HUDEP-2 (cell line): Measurements from ENCODE around the gene HIC1.
A peak's percentile ranks its signal among the peaks of the same experiment; 100 is the strongest.

ENCODE experiments used
- DNase-seq, 76 experiments: peaks; one replicate each; lab custom pipeline; 2025; ENCODE audit not compliant: unreplicated experiment in 76 of 76; lab: John Stamatoyannopoulos, UW

Gene HIC1

GRCh38 chr17:2042933-2043332 lies 12.0 kb upstream of the HIC1 start:
- DNase-seq: no peak

DNA sequence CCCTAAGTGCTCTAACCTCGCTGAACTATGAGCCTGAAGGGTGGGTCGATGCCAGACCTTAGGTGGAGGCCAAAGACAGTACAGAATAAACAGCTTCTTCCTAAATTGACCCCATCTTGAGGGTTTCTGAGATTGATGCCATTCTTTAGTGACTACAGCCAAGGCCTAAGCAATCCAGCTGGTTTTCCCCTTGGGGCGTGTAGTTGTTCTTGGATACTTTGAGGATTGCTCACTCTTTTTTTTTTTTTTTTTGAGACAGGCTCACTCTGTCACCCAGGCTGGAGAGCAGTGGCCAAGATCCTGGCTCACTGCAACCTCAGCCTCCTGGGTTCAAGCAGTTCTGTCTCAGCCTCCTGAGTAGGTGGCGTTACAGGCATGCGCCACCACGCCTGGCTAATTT lies 11.1 kb upstream of the HIC1 start:
- no peak for DNase-seq

- DNase-seq: no peak
These were observed 10.5 kb upstream of the HIC1 start for GRCh38 chr17:2044263-2044894.

DNA sequence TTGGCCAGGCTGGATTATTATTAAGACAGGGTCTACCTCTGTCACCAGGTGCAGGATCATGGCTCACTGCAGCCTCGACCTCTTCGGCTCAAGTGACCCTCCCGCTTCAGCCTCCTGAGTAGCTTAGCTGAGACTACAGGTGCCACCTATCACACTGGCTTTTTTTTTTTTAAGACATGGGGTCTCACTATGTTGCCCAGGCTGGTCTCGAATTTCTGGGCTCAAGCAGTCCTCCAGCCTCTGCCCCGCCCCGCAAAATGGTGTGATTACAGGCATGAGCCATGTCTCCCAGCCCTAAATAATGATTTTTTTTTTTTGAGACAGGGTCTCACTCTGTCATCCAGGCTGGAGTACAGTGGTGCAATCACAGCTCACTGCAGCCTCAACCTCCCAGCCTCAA lies 7.3 kb upstream of the HIC1 start:
- DNase-seq: no peak

- DNase-seq: peak in 1 of 76 experiments; percentile 27
These were observed 6.1 kb upstream of the HIC1 start for GRCh38 chr17:2048805-2049204.

DNA sequence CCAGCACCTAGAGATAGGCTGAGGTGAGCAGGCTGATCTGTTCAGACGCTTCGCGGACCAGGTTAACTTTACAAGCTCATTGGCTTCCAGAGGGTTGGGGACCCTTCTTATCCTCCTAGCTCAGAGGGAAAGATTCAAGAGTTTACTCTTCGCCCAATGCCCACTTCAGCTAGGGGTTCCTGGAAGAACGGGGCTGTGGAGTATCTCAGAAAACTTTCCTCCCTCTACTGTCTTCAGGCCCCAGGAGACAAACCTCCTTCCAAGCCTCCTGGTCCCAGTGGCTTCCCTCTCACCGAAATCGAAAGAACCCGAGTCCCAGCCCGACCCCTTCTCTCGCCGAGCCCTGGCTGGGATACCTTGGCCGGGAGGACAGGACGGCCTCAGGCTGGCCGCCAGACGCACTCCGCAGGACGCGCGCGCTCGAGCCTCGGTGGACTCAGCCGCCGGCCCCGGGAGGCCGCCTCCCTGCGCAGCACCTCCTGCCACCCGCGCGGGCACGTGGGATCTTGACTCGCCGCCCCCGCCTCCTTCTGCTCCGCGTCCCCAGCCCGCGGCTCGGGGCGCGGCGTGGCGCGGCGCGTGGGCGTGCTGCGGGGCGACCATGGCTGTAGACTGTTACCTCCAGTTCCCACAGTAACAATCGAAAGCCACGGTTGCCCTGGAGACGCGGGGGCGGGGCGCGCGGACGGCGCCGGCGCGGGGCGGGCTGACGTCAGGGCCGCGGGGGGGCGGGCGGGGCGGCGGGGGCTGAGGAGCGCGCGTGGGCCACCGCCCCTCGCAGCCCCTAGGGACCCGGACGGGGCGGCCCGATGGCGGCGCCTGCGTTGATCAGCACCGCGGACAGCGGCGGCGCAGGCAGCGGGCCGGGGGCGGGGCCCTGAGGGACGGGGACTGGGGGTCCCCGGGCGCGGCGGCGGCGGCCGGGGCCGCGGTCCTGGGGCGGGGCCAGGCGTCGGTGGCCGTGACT lies 5.3 kb upstream of the HIC1 start:
- DNase-seq: peak in 71 of 76 experiments; percentile 30 to 90 (median 76)

GRCh38 chr17:2050300-2051060 lies 4.4 kb upstream of the HIC1 start:
- DNase-seq: peak in 60 of 76 experiments; percentile 22 to 75 (median 58)

- DNase-seq: no peak
These were observed 3.6 kb upstream of the HIC1 start for GRCh38 chr17:2051061-2051932.

- DNase-seq: peak in 1 of 76 experiments; percentile 19
These were observed 2.9 kb upstream of the HIC1 start for GRCh38 chr17:2051933-2052559.

- DNase-seq: peak in 54 of 76 experiments; percentile 11 to 72 (median 45)
These were observed 1.3 kb upstream of the HIC1 start for GRCh38 chr17:2053380-2054261.

GRCh38 chr17:2054262-2054511 lies 716 bp upstream of the HIC1 start:
- no peak for DNase-seq

DNA sequence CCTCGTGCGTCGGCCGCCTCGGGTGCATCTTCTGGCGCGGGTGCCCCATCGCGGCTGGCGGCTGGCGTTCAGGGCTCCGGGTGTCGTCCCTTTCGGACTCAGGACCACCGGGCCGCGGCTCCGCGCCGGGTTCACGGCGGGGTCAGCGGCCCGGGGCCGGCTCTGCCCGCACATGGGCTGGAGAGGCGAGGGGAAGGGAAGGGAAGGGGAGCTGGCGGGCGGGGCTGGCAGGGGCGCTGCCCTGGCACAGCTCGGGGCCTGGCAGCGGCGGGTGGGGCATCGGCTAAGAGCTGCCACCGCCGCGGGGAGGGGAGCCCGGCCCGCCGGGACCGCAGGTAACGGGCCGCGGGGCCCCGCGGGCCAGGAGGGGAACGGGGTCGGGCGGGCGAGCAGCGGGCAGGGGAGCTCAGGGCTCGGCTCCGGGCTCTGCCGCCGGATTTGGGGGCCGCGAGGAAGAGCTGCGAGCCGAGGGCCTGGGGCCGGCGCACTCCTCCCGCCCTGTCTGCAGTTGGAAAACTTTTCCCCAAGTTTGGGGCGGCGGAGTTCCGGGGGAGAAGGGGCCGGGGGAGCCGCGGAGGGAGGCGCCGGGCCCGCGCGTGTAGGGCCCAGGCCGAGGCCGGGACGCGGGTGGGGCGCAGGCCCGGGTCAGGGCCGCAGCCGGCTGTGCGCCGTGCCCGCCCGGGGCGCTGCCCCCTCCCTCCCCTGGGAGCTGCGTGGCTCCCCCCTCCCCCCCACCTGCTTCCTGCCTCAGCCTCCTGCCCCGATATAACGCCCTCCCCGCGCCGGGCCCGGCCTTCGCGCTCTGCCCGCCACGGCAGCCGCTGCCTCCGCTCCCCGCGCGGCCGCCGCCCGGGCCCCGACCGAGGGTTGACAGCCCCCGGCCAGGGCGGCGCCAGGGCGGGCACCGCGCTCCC lies 646 bp downstream of the HIC1 start:
- no peak for DNase-seq

DNA sequence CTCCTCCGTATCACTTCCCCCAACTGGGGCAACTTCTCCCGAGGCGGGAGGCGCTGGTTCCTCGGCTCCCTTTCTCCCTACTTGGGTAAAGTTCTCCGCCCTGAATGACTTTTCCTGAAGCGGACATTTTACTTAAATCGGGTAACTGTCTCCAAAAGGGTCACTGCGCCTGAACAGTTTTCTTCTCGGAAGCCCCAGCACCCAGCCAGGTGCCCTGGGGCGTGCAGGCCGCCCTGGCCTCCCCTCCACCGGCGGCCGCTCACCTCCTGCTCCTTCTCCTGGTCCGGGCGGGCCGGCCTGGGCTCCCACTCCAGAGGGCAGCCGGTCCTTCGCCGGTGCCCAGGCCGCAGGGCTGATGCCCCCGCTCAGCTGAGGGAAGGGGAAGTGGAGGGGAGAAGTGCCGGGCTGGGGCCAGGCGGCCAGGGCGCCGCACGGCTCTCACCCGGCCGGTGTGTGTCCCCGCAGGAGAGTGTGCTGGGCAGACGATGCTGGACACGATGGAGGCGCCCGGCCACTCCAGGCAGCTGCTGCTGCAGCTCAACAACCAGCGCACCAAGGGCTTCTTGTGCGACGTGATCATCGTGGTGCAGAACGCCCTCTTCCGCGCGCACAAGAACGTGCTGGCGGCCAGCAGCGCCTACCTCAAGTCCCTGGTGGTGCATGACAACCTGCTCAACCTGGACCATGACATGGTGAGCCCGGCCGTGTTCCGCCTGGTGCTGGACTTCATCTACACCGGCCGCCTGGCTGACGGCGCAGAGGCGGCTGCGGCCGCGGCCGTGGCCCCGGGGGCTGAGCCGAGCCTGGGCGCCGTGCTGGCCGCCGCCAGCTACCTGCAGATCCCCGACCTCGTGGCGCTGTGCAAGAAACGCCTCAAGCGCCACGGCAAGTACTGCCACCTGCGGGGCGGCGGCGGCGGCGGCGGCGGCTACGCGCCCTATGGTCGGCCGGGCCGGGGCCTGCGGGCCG lies 1.6 kb downstream of the HIC1 start:
- peak in 8 of 76 experiments; percentile 5 to 41 (median 17) for DNase-seq

DNA sequence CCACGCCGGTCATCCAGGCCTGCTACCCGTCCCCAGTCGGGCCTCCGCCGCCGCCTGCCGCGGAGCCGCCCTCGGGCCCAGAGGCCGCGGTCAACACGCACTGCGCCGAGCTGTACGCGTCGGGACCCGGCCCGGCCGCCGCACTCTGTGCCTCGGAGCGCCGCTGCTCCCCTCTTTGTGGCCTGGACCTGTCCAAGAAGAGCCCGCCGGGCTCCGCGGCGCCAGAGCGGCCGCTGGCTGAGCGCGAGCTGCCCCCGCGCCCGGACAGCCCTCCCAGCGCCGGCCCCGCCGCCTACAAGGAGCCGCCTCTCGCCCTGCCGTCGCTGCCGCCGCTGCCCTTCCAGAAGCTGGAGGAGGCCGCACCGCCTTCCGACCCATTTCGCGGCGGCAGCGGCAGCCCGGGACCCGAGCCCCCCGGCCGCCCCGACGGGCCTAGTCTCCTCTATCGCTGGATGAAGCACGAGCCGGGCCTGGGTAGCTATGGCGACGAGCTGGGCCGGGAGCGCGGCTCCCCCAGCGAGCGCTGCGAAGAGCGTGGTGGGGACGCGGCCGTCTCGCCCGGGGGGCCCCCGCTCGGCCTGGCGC lies 2.4 kb downstream of the HIC1 start:
- no peak for DNase-seq

- no peak for DNase-seq
These were observed 3.1 kb downstream of the HIC1 start for GRCh38 chr17:2057760-2058585.
